NCI-H2227 (cell line): ENCODE measurements around the gene PCDHB13.

Experiments
- DNase-seq: peaks from one replicate; lab custom pipeline; 2025; ENCODE audit not compliant: unreplicated experiment; lab: John Stamatoyannopoulos, UW

Gene PCDHB13

GRCh38 chr5:141260458-141261237 is 46.9 kb downstream of the PCDHB13 start:
- DNase-seq: no peak

DNA sequence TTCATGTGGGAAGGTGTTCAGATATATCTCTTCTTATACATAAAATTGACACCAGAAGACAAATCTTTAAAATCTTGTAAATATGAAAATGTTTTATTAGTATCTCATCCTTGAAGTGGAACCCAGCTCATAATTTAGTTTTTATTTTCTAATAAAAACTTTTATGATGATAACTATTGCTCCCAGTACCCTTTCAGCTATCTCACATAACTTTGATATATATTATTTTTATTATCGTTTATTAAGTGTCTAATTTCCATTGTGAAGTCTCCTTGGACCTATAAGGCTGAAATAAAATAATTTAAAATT is 47.5 kb downstream of the PCDHB13 start:
- no peak for DNase-seq
